Pancreas (tissue), 10 donors: ENCODE measurements around the gene KASH5. TPM values are rescaled to one million over a fixed set of nuclear protein-coding genes. Genes with fewer than 3 reads are reported as not detected.

Source experiments
- ATAC-seq, 4 donors: fragments of 200-7000 bp; cut with Tn5 transposase; one replicate each; pipeline versions ENCODE4 v1.8.0 to v1.9.1; 2020; ENCODE audit warnings: mild to moderate bottlenecking in 4 of 4, moderate library complexity in 4 of 4
- DNase-seq, 6 donors: peaks; one replicate each; pipeline ENCODE4 v3.0.0-alpha.2; 2020
- FAIRE-seq: peaks from 2 replicates; lab custom pipeline; 2012; peaks lifted over from hg19 to GRCh38; lab: Jason Lieb, UNC
- H3K27ac ChIP-seq, 4 donors: fragments of 200-600 bp; sonication (generic); 1 replicate in 3 of 4; 2 replicates in 1 of 4; pipeline versions ENCODE4 v1.5.0 to v1.8.0; 2020
- H3K27me3 ChIP-seq, 4 donors: fragments of 200-600 bp; one replicate each; pipeline ENCODE4 v1.8.0; 2021
- H3K36me3 ChIP-seq, 3 donors: fragments of 200-600 bp; sonication (generic) in 1 of 3; one replicate each; pipeline versions ENCODE4 v1.5.0 to v1.8.0; 2020 to 2021
- H3K4me1 ChIP-seq, 3 donors: fragments of 200-600 bp; one replicate each; pipeline ENCODE4 v1.8.0; 2021
- H3K4me3 ChIP-seq, 4 donors: fragments of 200-600 bp; sonication (generic) in 2 of 4; one replicate each; pipeline versions ENCODE4 v1.5.0 to v1.8.0; 2020 to 2021
- H3K9me3 ChIP-seq, 4 donors: fragments of 200-600 bp; one replicate each; pipeline ENCODE4 v1.8.0; 2021
- CTCF ChIP-seq, 4 donors: fragments of 200-600 bp; sonication (generic) in 3 of 4; IDR thresholded peaks; one replicate each; pipeline versions ENCODE4 v1.5.0 to v1.8.0; 2021; ENCODE audit warnings: antibody characterized with exemption in 4 of 4
- WGBS, 2 donors: extraction: QIAGEN DNeasy Blood & Tissue Kit; methylation state at CpG; one replicate each; pipeline ENCODE4 v1.1.7; 2013; 5-methylcytosine and 5-hydroxymethylcytosine counted together
- intact Hi-C, 3 donors: fragments of 100-400 bp; cut with DNase I; formaldehyde crosslinking; loops; one replicate each; pipeline versions ENCODE4 v1.11.1 to v1.14.2; 2022
- polyA plus RNA-seq, 2 donors: library from polyadenylated mRNA; stranded (reverse); fragments of 200-250 nt; gene quantifications; one replicate each; pipeline ENCODE4 v1.2.3, GENCODE V29; 2013
- total RNA-seq, 6 donors: library from RNA; stranded (reverse); fragmentation: NEBNext Ultra II Directional in 4 of 6; extraction: Animal tissue kit (Norgen Biotek cat#: 25700) in 4 of 6; gene quantifications; one replicate each; pipeline versions ENCODE4 v1.2.1 to v1.2.4, GENCODE V29; 2021 to 2023
- donor health status: healthy with polysubstance abuse.
- donor health status: DM: no; HTN: no; CAD: no; lungs with moderate emphysema.
- donor health status: DM: no; HTN: no; CAD: no.
- donor health status: control.
- donor health status: control.
- donor health status: Bipolar disorder and iron deficiency.
- donor health status: DM: yes; HTN: yes; CAD: no.
- donor health status: DM: no; HTN: no; CAD: no.
- donor health status: DM: no; HTN: no; CAD: no.
- donor health status: DM: yes; HTN: yes; CAD: no.

KASH5 gene
- total and polyA plus RNA-seq, 8 donors = 1.2 to 3.3 (median 2.2) TPM

DNA sequence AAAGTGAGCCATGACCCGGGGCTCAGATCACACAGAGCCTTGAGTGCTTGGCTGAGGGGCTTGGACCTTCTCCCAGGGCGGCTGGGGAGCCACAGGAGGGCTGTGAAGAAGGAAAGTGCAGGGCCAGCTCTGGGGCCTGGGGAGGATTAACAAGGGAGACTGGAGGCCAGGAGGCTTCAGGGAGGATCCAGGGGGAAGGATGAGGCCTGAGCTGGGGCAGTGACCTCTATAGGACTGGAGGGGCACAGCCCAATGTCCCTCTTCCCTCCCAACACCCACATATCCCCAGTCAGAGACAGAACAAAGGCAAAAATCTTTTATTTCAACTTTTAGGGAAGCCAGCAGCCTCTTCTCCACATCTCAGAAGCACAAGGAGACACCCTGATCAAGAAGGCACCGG lies 57.9 kb downstream of the KASH5 start:
- FAIRE-seq = no peak
- no peak for DNase-seq
- no peak for TF ChIP-seq CTCF (IDR thresholded peaks at IDR 0.05)
- H3K36me3 ChIP-seq = no peaks in the 10 kb centered on the region
- no peak overlapping the region for H3K27ac ChIP-seq
- no peaks in the 10 kb centered on the region for H3K27me3 ChIP-seq
- ATAC-seq = no peak
- H3K4me1 ChIP-seq = peaks cover 0 to 5% (median 4%) of the 10 kb centered on the region in 3 donors
- 72 to 82% methylated on average over 3 of the region's 3 CpGs for WGBS, 2 donors
- H3K9me3 ChIP-seq = no peaks in the 10 kb centered on the region
- intact Hi-C loops = loop anchor here in 2 of 3 donors (10.0 kb wide), 2 partner anchors 51 to 221 kb away; no protein-coding TSS in a partner anchor
- H3K4me3 ChIP-seq = no peak overlapping the region

DNA sequence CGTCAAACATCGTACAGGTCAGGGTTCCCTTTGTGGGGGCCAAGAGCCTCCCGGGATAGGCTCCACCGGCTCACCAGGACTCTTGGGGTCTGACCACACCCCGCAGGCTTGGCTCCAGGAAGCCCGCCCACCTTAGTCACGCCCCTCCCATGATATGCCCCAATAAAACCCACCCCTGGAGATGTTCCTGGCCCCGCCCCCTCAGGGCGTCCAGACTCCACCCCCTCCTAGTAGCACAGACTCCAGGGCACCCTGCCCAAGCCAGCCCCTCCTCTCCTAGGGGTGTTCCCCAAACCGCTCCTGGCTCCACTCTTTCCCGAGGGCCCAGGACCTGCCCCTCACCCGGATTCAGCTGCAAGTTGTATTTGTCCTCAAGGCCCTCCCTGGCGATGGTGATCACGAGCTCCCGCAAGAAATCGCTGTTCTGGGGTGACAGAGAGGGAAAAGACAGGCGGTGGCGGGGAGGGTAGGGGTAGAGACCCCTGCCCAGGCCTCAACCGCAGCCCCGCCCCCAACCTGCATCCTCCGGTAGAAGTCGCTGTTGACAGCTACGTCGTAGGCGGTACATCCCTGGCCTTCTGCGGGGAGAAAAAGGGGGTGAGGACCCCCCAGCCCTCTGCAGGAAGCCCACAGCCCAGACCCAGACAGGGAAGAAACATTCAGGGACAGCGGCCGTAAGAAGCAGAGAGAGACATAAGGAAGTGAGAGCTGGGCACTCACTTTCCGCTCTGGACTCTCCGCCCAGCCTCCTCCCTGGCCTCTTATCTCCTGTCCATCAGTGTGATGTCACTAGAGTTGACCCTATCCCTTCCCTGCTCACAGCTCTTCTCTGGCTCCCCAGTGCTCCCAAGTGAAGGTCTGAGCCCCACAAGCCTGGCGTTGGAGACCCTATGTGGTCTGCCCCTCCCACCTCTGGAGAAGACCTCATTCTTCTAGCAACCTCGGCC lies 59.7 kb downstream of the KASH5 start:
- FAIRE-seq (no peak), DNase-seq (peak in 3 of 6 donors; percentile 39 to 79 (median 76)), ATAC-seq (no peak)
- H3K27me3 ChIP-seq = no peaks in the 10 kb centered on the region
- intact Hi-C loops = loop anchor here in 2 of 3 donors (10.0 kb wide), 2 partner anchors 53 to 223 kb away; no protein-coding TSS in a partner anchor
- no peaks in the 10 kb centered on the region for H3K9me3 ChIP-seq
- no peaks in the 10 kb centered on the region for H3K36me3 ChIP-seq
- peaks cover 0 to 5% (median 4%) of the 10 kb centered on the region in 3 donors for H3K4me1 ChIP-seq
- no peak overlapping the region for H3K27ac ChIP-seq
- TF ChIP-seq CTCF (IDR thresholded peaks at IDR 0.05) = no peak
- 85 to 87% methylated on average over 32 of the region's 32 CpGs for WGBS, 2 donors
- no peak overlapping the region for H3K4me3 ChIP-seq

GRCh38 chr19:49448432-49448786 lies 60.4 kb downstream of the KASH5 start:
- Histone ChIP-seq H3K9me3 (no peaks in the 10 kb centered on the region), H3K36me3 (no peaks in the 10 kb centered on the region), H3K4me3 (no peak overlapping the region), H3K4me1 (peaks cover 0 to 5% (median 4%) of the 10 kb centered on the region in 3 donors), H3K27ac (no peak overlapping the region), H3K27me3 (no peaks in the 10 kb centered on the region)
- intact Hi-C loops = loop anchor here in 2 of 3 donors (10.0 kb wide), 2 partner anchors 54 to 224 kb away; no protein-coding TSS in a partner anchor
- no peak for FAIRE-seq
- whole genome bisulfite sequencing, 2 donors = 92 to 96% methylated on average over 6 of the region's 6 CpGs
- TF ChIP-seq CTCF (IDR thresholded peaks at IDR 0.05) = no peak
- no peak for ATAC-seq
- no peak for DNase-seq

DNA sequence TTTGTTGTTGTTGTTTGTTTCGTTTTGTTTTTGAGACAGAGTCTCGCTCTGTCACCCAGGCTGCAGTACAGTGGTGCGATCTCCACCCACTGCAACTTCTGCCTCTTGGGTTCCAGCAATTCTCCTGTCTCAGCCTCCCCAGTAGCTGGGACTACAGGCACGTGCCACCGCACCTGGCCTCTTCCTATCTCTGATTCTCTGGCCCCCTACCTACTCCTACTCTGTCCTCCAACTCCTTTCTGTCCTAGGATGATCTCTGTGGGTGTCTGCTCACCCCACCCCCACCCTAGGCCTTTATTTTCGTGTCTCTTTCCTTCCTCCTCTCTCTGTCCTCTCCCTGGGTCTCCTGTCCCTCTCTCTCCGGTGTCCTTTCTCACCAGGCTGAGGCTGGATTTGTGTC lies 62.4 kb downstream of the KASH5 start:
- intact Hi-C loops = no loop called here
- Histone ChIP-seq H3K9me3 (no peaks in the 10 kb centered on the region), H3K4me1 (peaks cover 0 to 7% (median 5%) of the 10 kb centered on the region in 3 donors), H3K36me3 (no peaks in the 10 kb centered on the region), H3K27me3 (no peaks in the 10 kb centered on the region), H3K27ac (no peak overlapping the region), H3K4me3 (peak overlapping the region in 1 of 4 donors; percentile 68)
- no peak for ATAC-seq
- TF ChIP-seq CTCF (IDR thresholded peaks at IDR 0.05) = no peak
- 79 to 80% methylated on average over 7 of the region's 7 CpGs for WGBS, 2 donors
- no peak for FAIRE-seq
- DNase-seq = no peak
